NK-92 treated with Interleukin-12 subunit alpha and Interleukin-12 subunit beta, amount 100 ng/mL, for 24 hours (cell line): ENCODE results near the gene GREB1L.
"Not testable (repeated sequence)": the region's sequence is repeated elsewhere in the genome, so short reads cannot be mapped to it uniquely, and the experiment has no call there.

Source experiments
- DNase-seq: peaks from one replicate; lab custom pipeline; 2025; lab: John Stamatoyannopoulos, UW

The GREB1L gene

GRCh38 chr18:21264651-21265050 is 22.6 kb downstream of the GREB1L start:
- no peak for DNase-seq

GRCh38 chr18:21265971-21266673 is 24.1 kb downstream of the GREB1L start:
- no peak for DNase-seq

- DNase-seq, result no peak
Measured at GRCh38 chr18:21267400-21267799, 25.4 kb downstream of the GREB1L start.

DNA sequence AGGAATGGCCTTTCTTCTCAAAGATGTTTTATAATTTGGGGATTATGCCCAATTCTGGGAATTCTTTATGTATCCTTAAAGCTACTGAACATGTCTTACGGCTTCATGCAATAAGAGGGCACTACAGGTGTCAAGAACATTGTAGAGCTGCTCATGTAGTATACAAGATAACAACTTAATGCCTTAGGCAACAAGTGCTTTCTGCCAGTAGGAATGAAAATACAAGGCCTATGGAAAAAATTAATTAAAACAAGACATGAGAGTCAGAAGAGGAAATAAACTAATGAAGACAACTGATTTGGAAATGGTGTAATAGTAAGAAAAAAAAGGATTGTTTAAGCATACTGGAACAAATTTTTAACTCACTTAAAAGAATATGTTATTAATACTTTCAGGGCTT is 27.3 kb downstream of the GREB1L start:
- DNase-seq, result no peak

DNA sequence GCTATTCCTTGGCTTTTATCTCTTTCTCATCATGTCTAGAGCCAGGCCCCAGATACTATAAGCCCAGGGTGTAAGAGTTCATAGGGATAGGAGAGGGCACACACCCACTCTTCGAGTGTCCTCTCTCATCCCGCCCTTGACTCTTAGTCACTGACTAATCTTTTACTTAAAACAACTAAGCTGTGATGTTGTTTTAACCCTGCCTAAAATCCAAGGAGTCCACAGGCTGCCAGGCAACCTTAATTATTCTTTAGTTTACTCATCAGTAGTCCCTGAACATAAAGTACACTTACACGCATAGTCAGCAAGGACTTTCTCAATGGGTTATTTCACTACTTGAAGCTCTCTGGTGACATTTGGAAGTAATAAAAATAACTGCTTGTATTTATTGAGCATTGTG is 28.4 kb downstream of the GREB1L start:
- no peak for DNase-seq

GRCh38 chr18:21272016-21272579 is 30.1 kb downstream of the GREB1L start:
- no peak for DNase-seq

DNA sequence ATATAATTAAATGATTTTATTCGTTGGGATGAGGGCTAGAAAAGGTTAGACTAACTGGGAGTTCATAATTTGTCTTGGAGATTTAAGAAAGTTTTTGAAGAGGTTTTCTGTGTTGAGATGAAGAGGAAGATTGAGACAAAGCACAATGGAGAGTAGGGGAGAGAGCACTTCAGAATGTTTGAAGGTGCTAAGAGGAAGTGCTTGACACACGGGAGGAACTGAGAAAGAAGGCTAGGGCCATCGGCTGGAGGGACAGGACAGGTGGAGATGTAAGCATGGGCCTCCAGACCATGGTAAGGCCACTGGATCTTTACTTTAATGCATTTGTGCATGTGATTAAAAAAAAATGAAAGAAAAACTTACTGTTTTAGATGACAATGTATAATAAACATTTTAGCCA is 31.5 kb downstream of the GREB1L start:
- DNase-seq, result no peak

DNA sequence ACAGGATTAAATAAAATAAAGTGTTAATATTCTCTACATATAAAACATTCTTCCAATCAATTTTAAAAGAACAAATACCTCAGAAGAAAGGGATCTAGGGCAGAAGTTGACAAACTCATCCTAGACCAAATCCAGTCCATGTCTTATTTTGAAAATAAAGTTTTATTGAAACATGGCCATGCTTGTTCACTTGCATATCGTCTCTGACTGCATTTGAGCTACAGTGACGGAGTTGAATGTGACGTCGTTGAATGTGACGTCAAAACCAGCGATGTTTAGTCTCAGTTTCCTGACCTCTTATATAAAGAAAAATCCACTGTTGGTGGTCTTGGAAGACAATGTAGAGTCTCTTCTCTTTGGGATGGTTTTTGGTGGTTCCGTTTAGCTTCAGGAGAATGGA is 33.6 kb downstream of the GREB1L start:
- DNase-seq, result no peak

GRCh38 chr18:21277578-21277977 is 35.5 kb downstream of the GREB1L start:
- DNase-seq, result no peak

DNA sequence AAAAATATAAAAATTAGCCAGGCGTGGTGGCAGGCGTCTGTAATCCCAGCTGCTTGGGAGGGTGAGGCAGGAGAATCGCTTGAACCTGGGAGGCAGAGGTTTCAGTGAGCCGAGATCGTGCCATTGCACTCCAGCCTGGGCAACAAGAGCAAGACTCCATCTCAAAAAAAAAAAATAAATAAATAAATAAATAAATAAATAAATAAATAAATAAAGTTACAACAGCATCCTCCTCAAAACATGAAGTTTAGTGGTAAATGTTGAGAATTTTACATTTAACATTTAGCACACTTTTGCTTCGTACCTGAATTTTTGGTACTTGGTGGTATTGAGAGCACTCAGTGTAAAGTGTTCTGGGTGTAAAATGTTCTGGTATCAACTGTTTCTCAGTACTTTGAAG is 36.2 kb downstream of the GREB1L start:
- DNase-seq, result not testable (repeated sequence)

GRCh38 chr18:21281603-21282002 is 39.6 kb downstream of the GREB1L start:
- no peak for DNase-seq

- no peak for DNase-seq
Measured at GRCh38 chr18:21284540-21284939, 42.5 kb downstream of the GREB1L start.

GRCh38 chr18:21289827-21290226 is 47.8 kb downstream of the GREB1L start:
- no peak for DNase-seq

DNA sequence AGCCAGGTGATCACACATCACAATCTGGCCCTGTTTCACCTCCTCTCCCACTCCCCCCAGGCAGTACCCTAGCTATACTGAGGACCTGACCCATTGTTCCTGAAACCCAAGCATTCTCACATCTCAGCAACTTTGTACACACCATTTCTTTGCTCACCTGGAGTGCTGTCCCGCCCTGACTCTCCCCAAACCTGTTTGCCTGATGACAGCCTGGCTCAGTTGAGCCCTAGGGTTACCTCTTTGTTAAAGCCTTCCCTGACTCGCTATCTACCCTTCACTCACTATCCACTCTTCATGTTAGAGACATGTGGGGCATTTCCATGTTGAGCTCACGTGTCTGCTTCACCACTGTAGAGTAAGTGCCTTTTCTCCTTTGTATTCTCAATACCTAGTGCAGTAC is 49.1 kb downstream of the GREB1L start:
- no peak for DNase-seq

GRCh38 chr18:21293479-21293878 is 51.4 kb downstream of the GREB1L start:
- DNase-seq, result no peak

DNA sequence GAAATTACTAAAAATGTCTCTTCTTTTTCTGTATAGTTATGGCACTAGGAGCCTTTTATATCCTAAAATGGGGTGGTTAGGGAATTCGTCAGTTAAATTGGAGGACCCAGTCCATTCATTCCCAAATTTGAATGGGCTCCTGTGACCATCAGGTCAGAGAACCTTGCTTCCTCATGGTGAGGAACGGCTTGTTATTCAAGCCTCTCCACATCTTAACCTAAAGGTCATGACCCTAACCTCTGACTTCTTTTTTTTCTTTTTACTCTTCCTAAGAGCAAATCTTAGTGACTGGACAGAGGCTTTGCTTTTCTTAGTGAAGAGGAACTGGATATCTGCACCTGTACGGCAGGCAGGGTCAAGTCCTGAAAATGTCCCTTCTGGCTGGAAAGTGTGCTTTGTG is 53.1 kb downstream of the GREB1L start:
- DNase-seq, result no peak

- no peak for DNase-seq
Measured at GRCh38 chr18:21296045-21296444, 54.0 kb downstream of the GREB1L start.

GRCh38 chr18:21298351-21298750 is 56.3 kb downstream of the GREB1L start:
- DNase-seq, result no peak

- DNase-seq, result no peak
Measured at GRCh38 chr18:21300035-21300907, 58.2 kb downstream of the GREB1L start.

DNA sequence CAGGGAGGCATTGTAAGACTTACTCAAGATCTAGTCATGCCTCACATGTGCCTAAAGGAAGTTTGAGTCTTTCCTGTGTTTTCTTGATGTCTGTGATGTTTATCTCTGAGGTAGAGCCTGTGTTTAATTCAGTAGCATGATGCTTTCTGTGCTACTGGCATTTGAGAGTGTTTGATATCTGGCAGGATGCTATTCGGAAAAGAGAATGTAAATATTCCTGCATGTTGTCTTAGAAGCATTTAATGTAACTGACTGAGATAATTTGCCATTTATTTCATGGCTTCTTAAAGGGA is 58.8 kb downstream of the GREB1L start:
- no peak for DNase-seq

DNA sequence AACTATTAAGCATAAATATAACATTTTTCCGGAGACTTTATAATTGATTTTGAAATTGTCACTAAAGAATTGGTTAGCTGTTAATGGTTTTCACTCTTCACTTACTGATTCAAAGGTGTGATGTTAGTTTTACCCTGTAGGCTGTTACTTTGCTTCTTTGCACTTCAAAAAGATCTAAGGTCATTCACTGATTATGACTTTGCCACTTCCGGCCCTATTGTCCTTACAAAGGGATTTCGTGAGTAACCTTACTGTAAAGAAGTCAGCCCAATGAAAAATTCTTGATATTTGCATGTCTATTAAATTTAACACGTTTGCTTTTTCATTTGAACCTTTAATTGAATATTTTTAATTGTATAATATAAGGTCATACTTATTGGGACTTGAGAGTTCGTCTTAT is 61.4 kb downstream of the GREB1L start:
- DNase-seq, result no peak

- DNase-seq, result no peak
Measured at GRCh38 chr18:21303895-21304294, 61.9 kb downstream of the GREB1L start.

GRCh38 chr18:21305621-21306020 is 63.6 kb downstream of the GREB1L start:
- no peak for DNase-seq
